ENCODE results near the gene NRXN3.
"Not testable (repeated sequence)": the region's sequence is repeated elsewhere in the genome, so short reads cannot be mapped to it uniquely, and the experiment has no call there.

Gene NRXN3

GRCh38 chr14:78486081-78486480, 315.9 kb downstream of the NRXN3 start:
- H3K9me3 ChIP-seq (ENCODE audit: control insufficient read depth, low read length) = no peaks in the 10 kb centered on the region
- H3K4me1 ChIP-seq (ENCODE audit: control insufficient read depth, insufficient read depth, low read length) = no peaks in the 10 kb centered on the region
- no peak overlapping the region for H3K9ac ChIP-seq (ENCODE audit: low read length)
- no peak overlapping the region for H3K4me3 ChIP-seq (ENCODE audit: low read length)
- H3K27me3 ChIP-seq (ENCODE audit: control insufficient read depth, insufficient read depth, low read length) = no peaks in the 10 kb centered on the region
- H3K36me3 ChIP-seq (ENCODE audit: control insufficient read depth, insufficient read depth, low read length) = no peaks in the 10 kb centered on the region

- H3K9ac ChIP-seq (ENCODE audit: low read length) = no peak overlapping the region
These were observed 316.4 kb downstream of the NRXN3 start for GRCh38 chr14:78486621-78487020.

GRCh38 chr14:78487573-78487972, 317.4 kb downstream of the NRXN3 start:
- not testable (repeated sequence) for H3K36me3 ChIP-seq (ENCODE audit: control insufficient read depth, insufficient read depth, low read length); H3K9ac ChIP-seq (ENCODE audit: low read length); H3K4me3 ChIP-seq (ENCODE audit: low read length); H3K9me3 ChIP-seq (ENCODE audit: control insufficient read depth, low read length); H3K27me3 ChIP-seq (ENCODE audit: control insufficient read depth, insufficient read depth, low read length); H3K4me1 ChIP-seq (ENCODE audit: control insufficient read depth, insufficient read depth, low read length)

More at GRCh38 chr14:78486621-78487020, 316.4 kb downstream of the NRXN3 start:
- Histone ChIP-seq H3K4me1 (ENCODE audit: control insufficient read depth, insufficient read depth, low read length) (no peaks in the 10 kb centered on the region), H3K9me3 (ENCODE audit: control insufficient read depth, low read length) (no peaks in the 10 kb centered on the region), H3K27me3 (ENCODE audit: control insufficient read depth, insufficient read depth, low read length) (no peaks in the 10 kb centered on the region), H3K4me3 (ENCODE audit: low read length) (no peak overlapping the region), H3K36me3 (ENCODE audit: control insufficient read depth, insufficient read depth, low read length) (no peaks in the 10 kb centered on the region)

GRCh38 chr14:78488938-78489337, 318.8 kb downstream of the NRXN3 start:
- Histone ChIP-seq H3K9me3 (ENCODE audit: control insufficient read depth, low read length) (no peaks in the 10 kb centered on the region), H3K36me3 (ENCODE audit: control insufficient read depth, insufficient read depth, low read length) (no peaks in the 10 kb centered on the region), H3K4me1 (ENCODE audit: control insufficient read depth, insufficient read depth, low read length) (no peaks in the 10 kb centered on the region), H3K27me3 (ENCODE audit: control insufficient read depth, insufficient read depth, low read length) (no peaks in the 10 kb centered on the region), H3K4me3 (ENCODE audit: low read length) (no peak overlapping the region), H3K9ac (ENCODE audit: low read length) (no peak overlapping the region)

- no peak overlapping the region for H3K9ac ChIP-seq (ENCODE audit: low read length)
- H3K27me3 ChIP-seq (ENCODE audit: control insufficient read depth, insufficient read depth, low read length) = no peaks in the 10 kb centered on the region
- no peak overlapping the region for H3K4me3 ChIP-seq (ENCODE audit: low read length)
- H3K36me3 ChIP-seq (ENCODE audit: control insufficient read depth, insufficient read depth, low read length) = no peaks in the 10 kb centered on the region
- no peaks in the 10 kb centered on the region for H3K9me3 ChIP-seq (ENCODE audit: control insufficient read depth, low read length)
- H3K4me1 ChIP-seq (ENCODE audit: control insufficient read depth, insufficient read depth, low read length) = no peaks in the 10 kb centered on the region
These were observed 320.9 kb downstream of the NRXN3 start for GRCh38 chr14:78491048-78491447.

- Histone ChIP-seq H3K4me1 (ENCODE audit: control insufficient read depth, insufficient read depth, low read length) (no peaks in the 10 kb centered on the region), H3K9me3 (ENCODE audit: control insufficient read depth, low read length) (no peaks in the 10 kb centered on the region), H3K36me3 (ENCODE audit: control insufficient read depth, insufficient read depth, low read length) (no peaks in the 10 kb centered on the region), H3K4me3 (ENCODE audit: low read length) (no peak overlapping the region), H3K9ac (ENCODE audit: low read length) (no peak overlapping the region), H3K27me3 (ENCODE audit: control insufficient read depth, insufficient read depth, low read length) (no peaks in the 10 kb centered on the region)
These were observed 328.0 kb downstream of the NRXN3 start for GRCh38 chr14:78498062-78498595.

GRCh38 chr14:78501909-78502308, 331.7 kb downstream of the NRXN3 start:
- H3K4me1 ChIP-seq (ENCODE audit: control insufficient read depth, insufficient read depth, low read length) = no peaks in the 10 kb centered on the region
- H3K4me3 ChIP-seq (ENCODE audit: low read length) = no peak overlapping the region
- no peaks in the 10 kb centered on the region for H3K36me3 ChIP-seq (ENCODE audit: control insufficient read depth, insufficient read depth, low read length)
- H3K9me3 ChIP-seq (ENCODE audit: control insufficient read depth, low read length) = no peaks in the 10 kb centered on the region
- H3K27me3 ChIP-seq (ENCODE audit: control insufficient read depth, insufficient read depth, low read length) = no peaks in the 10 kb centered on the region
- H3K9ac ChIP-seq (ENCODE audit: low read length) = no peak overlapping the region

- no peaks in the 10 kb centered on the region for H3K9me3 ChIP-seq (ENCODE audit: control insufficient read depth, low read length)
These were observed 337.9 kb downstream of the NRXN3 start for GRCh38 chr14:78508023-78508422.

GRCh38 chr14:78509516-78509915, 339.3 kb downstream of the NRXN3 start:
- H3K9me3 ChIP-seq (ENCODE audit: control insufficient read depth, low read length) = no peaks in the 10 kb centered on the region

More at GRCh38 chr14:78508023-78508422, 337.9 kb downstream of the NRXN3 start:
- Histone ChIP-seq H3K36me3 (ENCODE audit: control insufficient read depth, insufficient read depth, low read length) (no peaks in the 10 kb centered on the region), H3K9ac (ENCODE audit: low read length) (no peak overlapping the region), H3K4me3 (ENCODE audit: low read length) (no peak overlapping the region), H3K4me1 (ENCODE audit: control insufficient read depth, insufficient read depth, low read length) (no peaks in the 10 kb centered on the region), H3K27me3 (ENCODE audit: control insufficient read depth, insufficient read depth, low read length) (no peaks in the 10 kb centered on the region)

GRCh38 chr14:78512021-78512420, 341.8 kb downstream of the NRXN3 start:
- H3K9me3 ChIP-seq (ENCODE audit: control insufficient read depth, low read length) = no peaks in the 10 kb centered on the region
- no peaks in the 10 kb centered on the region for H3K4me1 ChIP-seq (ENCODE audit: control insufficient read depth, insufficient read depth, low read length)
- no peak overlapping the region for H3K4me3 ChIP-seq (ENCODE audit: low read length)
- H3K9ac ChIP-seq (ENCODE audit: low read length) = no peak overlapping the region
- no peaks in the 10 kb centered on the region for H3K27me3 ChIP-seq (ENCODE audit: control insufficient read depth, insufficient read depth, low read length)
- no peaks in the 10 kb centered on the region for H3K36me3 ChIP-seq (ENCODE audit: control insufficient read depth, insufficient read depth, low read length)

More at GRCh38 chr14:78509516-78509915, 339.3 kb downstream of the NRXN3 start:
- H3K4me1 ChIP-seq (ENCODE audit: control insufficient read depth, insufficient read depth, low read length) = no peaks in the 10 kb centered on the region
- no peak overlapping the region for H3K9ac ChIP-seq (ENCODE audit: low read length)
- no peaks in the 10 kb centered on the region for H3K27me3 ChIP-seq (ENCODE audit: control insufficient read depth, insufficient read depth, low read length)
- H3K36me3 ChIP-seq (ENCODE audit: control insufficient read depth, insufficient read depth, low read length) = no peaks in the 10 kb centered on the region
- H3K4me3 ChIP-seq (ENCODE audit: low read length) = no peak overlapping the region

- H3K4me1 ChIP-seq (ENCODE audit: control insufficient read depth, insufficient read depth, low read length) = no peaks in the 10 kb centered on the region
- H3K4me3 ChIP-seq (ENCODE audit: low read length) = no peak overlapping the region
- no peak overlapping the region for H3K9ac ChIP-seq (ENCODE audit: low read length)
- H3K36me3 ChIP-seq (ENCODE audit: control insufficient read depth, insufficient read depth, low read length) = no peaks in the 10 kb centered on the region
- no peaks in the 10 kb centered on the region for H3K9me3 ChIP-seq (ENCODE audit: control insufficient read depth, low read length)
- H3K27me3 ChIP-seq (ENCODE audit: control insufficient read depth, insufficient read depth, low read length) = no peaks in the 10 kb centered on the region
These were observed 349.7 kb downstream of the NRXN3 start for GRCh38 chr14:78519863-78520262.

- Histone ChIP-seq H3K4me1 (ENCODE audit: control insufficient read depth, insufficient read depth, low read length) (no peaks in the 10 kb centered on the region), H3K4me3 (ENCODE audit: low read length) (no peak overlapping the region), H3K9me3 (ENCODE audit: control insufficient read depth, low read length) (no peaks in the 10 kb centered on the region), H3K9ac (ENCODE audit: low read length) (no peak overlapping the region), H3K27me3 (ENCODE audit: control insufficient read depth, insufficient read depth, low read length) (no peaks in the 10 kb centered on the region), H3K36me3 (ENCODE audit: control insufficient read depth, insufficient read depth, low read length) (no peaks in the 10 kb centered on the region)
These were observed 354.0 kb downstream of the NRXN3 start for GRCh38 chr14:78524196-78524595.

GRCh38 chr14:78524766-78525165, 354.6 kb downstream of the NRXN3 start:
- H3K4me1 ChIP-seq (ENCODE audit: control insufficient read depth, insufficient read depth, low read length) = no peaks in the 10 kb centered on the region
- H3K4me3 ChIP-seq (ENCODE audit: low read length) = no peak overlapping the region
- no peaks in the 10 kb centered on the region for H3K36me3 ChIP-seq (ENCODE audit: control insufficient read depth, insufficient read depth, low read length)
- no peaks in the 10 kb centered on the region for H3K9me3 ChIP-seq (ENCODE audit: control insufficient read depth, low read length)
- H3K9ac ChIP-seq (ENCODE audit: low read length) = no peak overlapping the region
- H3K27me3 ChIP-seq (ENCODE audit: control insufficient read depth, insufficient read depth, low read length) = no peaks in the 10 kb centered on the region

Data from mucosa of stomach (tissue), 1 donor.